GM23338 (cell line): Measurements from ENCODE around the gene HPD. TPM values are rescaled to one million over a fixed set of nuclear protein-coding genes. Genes with fewer than 3 reads are reported as not detected.

Experiments used
- ATAC-seq: fragments of 200-7000 bp; cut with Tn5 transposase; 3 replicates; pipeline ENCODE4 v1.9.1; 2020
- DNase-seq: peaks from one replicate; pipeline ENCODE4 v3.0.0-alpha.2; 2015; ENCODE audit warnings: low spot score
- H2AFZ ChIP-seq: fragments of 200-600 bp; sonication (generic); 2 replicates; pipeline ENCODE4 v1.8.0; 2016; ENCODE audit warnings: antibody characterized with exemption, mild to moderate bottlenecking, moderate library complexity
- H3F3A ChIP-seq: fragments of 200-600 bp; sonication (generic); replicated peaks from 2 replicates; pipeline ENCODE4 v1.8.0; 2017; ENCODE audit warnings: antibody characterized with exemption, mixed run types, low read depth
- H3K27ac ChIP-seq: fragments of 200-600 bp; sonication (generic); 2 replicates; pipeline ENCODE4 v1.6.1; 2016; ENCODE audit warnings: low read depth
- H3K27me3 ChIP-seq: fragments of 200-600 bp; sonication (generic); 2 replicates; pipeline ENCODE4 v1.8.0; 2016; ENCODE audit warnings: mild to moderate bottlenecking, mixed run types, moderate library complexity; ENCODE audit not compliant: insufficient read depth
- H3K36me3 ChIP-seq: fragments of 200-600 bp; sonication (generic); 2 replicates; pipeline ENCODE4 v1.8.0; 2016; ENCODE audit warnings: mild to moderate bottlenecking; ENCODE audit not compliant: insufficient read depth
- H3K4me1 ChIP-seq: fragments of 200-600 bp; sonication (generic); 2 replicates; pipeline ENCODE4 v1.8.0; 2016; ENCODE audit warnings: mild to moderate bottlenecking, moderate library complexity; ENCODE audit not compliant: insufficient read depth
- H3K4me2 ChIP-seq: fragments of 200-600 bp; sonication (generic); 2 replicates; pipeline ENCODE4 v1.7.1; 2017; ENCODE audit warnings: mixed run types
- H3K4me3 ChIP-seq: fragments of 200-600 bp; sonication (generic); 2 replicates; pipeline ENCODE4 v1.6.1; 2016; ENCODE audit warnings: mixed run types
- H3K79me2 ChIP-seq: fragments of 200-600 bp; sonication (generic); replicated peaks from 2 replicates; pipeline ENCODE4 v1.8.0; 2017; ENCODE audit warnings: mild to moderate bottlenecking; ENCODE audit not compliant: insufficient read depth
- H3K9me2 ChIP-seq: fragments of 200-600 bp; sonication (generic); 2 replicates; pipeline ENCODE4 v1.8.0; 2017; ENCODE audit not compliant: insufficient read depth
- H4K20me1 ChIP-seq: fragments of 200-600 bp; sonication (generic); replicated peaks from 2 replicates; pipeline ENCODE4 v1.8.0; 2017; ENCODE audit warnings: mild to moderate bottlenecking; ENCODE audit not compliant: insufficient read depth
- H3K27ac Mint-ChIP-seq: 2 replicates; pipeline ENCODE4 v1.8.0; 2020; ENCODE audit warnings: inconsistent platforms, mild to moderate bottlenecking, moderate library complexity, mixed read lengths
- H3K27me3 Mint-ChIP-seq: 3 replicates; pipeline ENCODE4 v1.8.0; 2022; ENCODE audit warnings: low read depth, mild to moderate bottlenecking, moderate library complexity, mixed read lengths, inconsistent platforms; ENCODE audit not compliant: insufficient read depth, poor library complexity
- H3K36me3 Mint-ChIP-seq: 3 replicates; pipeline ENCODE4 v1.8.0; 2021; ENCODE audit warnings: low read depth, mild to moderate bottlenecking, inconsistent platforms, moderate library complexity, mixed read lengths
- H3K4me1 Mint-ChIP-seq: 3 replicates; pipeline ENCODE4 v1.8.0; 2020; ENCODE audit warnings: mild to moderate bottlenecking, inconsistent platforms, mixed read lengths
- H3K4me3 Mint-ChIP-seq: 3 replicates; pipeline ENCODE4 v1.8.0; 2021; ENCODE audit warnings: moderate library complexity, mild to moderate bottlenecking, inconsistent platforms, mixed read lengths
- H3K9me3 Mint-ChIP-seq: 3 replicates; pipeline ENCODE4 v1.8.0; 2020; ENCODE audit warnings: moderate library complexity, mild to moderate bottlenecking, inconsistent platforms, mixed read lengths
- CREB1 ChIP-seq: fragments of 250-450 bp; sonication (Bioruptor Pico); IDR thresholded peaks from 2 replicates; pipeline ENCODE4 v1.5.0; 2020; ENCODE audit warnings: low read depth, mild to moderate bottlenecking, moderate library complexity
- ETS1 ChIP-seq: IDR thresholded peaks from 2 replicates; pipeline ENCODE4 v1.6.1; 2016; ENCODE audit warnings: antibody characterized with exemption
- EZH2 ChIP-seq: fragments of 200-600 bp; sonication (generic); IDR thresholded peaks from one replicate; pipeline ENCODE4 v1.8.0; 2017; ENCODE audit warnings: antibody characterized with exemption, mild to moderate bottlenecking, low read depth; ENCODE audit not compliant: unreplicated experiment
- JUNB ChIP-seq: IDR thresholded peaks from one replicate; pipeline ENCODE4 v1.6.1; 2016; ENCODE audit warnings: antibody characterized with exemption; ENCODE audit not compliant: unreplicated experiment
- NANOG ChIP-seq: IDR thresholded peaks from 2 replicates; pipeline ENCODE4 v1.6.1; 2016; ENCODE audit warnings: antibody characterized with exemption, borderline replicate concordance
- POLR2AphosphoS5 ChIP-seq: IDR thresholded peaks from 2 replicates; pipeline ENCODE4 v1.6.1; 2016; ENCODE audit warnings: antibody characterized with exemption, low read depth
- REST ChIP-seq: IDR thresholded peaks from one replicate; pipeline ENCODE4 v1.6.1; 2018; ENCODE audit warnings: antibody characterized with exemption; ENCODE audit not compliant: unreplicated experiment
- STAT1 ChIP-seq: IDR thresholded peaks from one replicate; pipeline ENCODE4 v1.6.1; 2016; ENCODE audit warnings: antibody characterized with exemption; ENCODE audit not compliant: unreplicated experiment
- ZNF114 ChIP-seq: fragments of 250-450 bp; sonication (Bioruptor Pico); IDR thresholded peaks from 2 replicates; pipeline ENCODE4 v1.5.0; 2020; ENCODE audit warnings: mild to moderate bottlenecking, moderate library complexity
- ZNF331 ChIP-seq: fragments of 250-450 bp; sonication (Bioruptor Pico); IDR thresholded peaks from 2 replicates; pipeline ENCODE4 v1.5.0; 2020; ENCODE audit warnings: low read depth, mild to moderate bottlenecking, moderate library complexity
- polyA plus RNA-seq: library from polyadenylated mRNA; unstranded; fragments of >200 nt; fragmentation: Nextera tagmentation; extraction: Ambion mirVana; gene quantifications from 2 replicates; pipeline ENCODE4 v1.2.1, GENCODE V29; 2016
- total RNA-seq: library from RNA; depleted of rRNA; stranded (reverse); fragments of >200 nt; shearing (Covaris generic); gene quantifications from 2 replicates; pipeline ENCODE4 v1.2.3, GENCODE V29; 2014

The HPD gene
- total and polyA plus RNA-seq, 2 experiments from 2014 or later, result not detected

- TF ChIP-seq POLR2AphosphoS5, result no peak
- TF ChIP-seq JUNB, result no peak
- TF ChIP-seq ETS1, result no peak
- no peak for TF ChIP-seq STAT1
- TF ChIP-seq EZH2, result no peak
- no peak for TF ChIP-seq REST
- TF ChIP-seq NANOG, result no peak
- no peak for TF ChIP-seq CREB1 (CRISPR knock-in tag)
Measured at GRCh38 chr12:121808623-121809022, 50.0 kb downstream of the HPD start (continued).

- peaks cover 36% of the 10 kb centered on the region for H3K4me1 Mint-ChIP-seq
- Histone ChIP-seq H3K4me2 (peak overlapping the region; percentile 98; the same call in 1 of the 2 replicates), H3K36me3 (no peaks in the 10 kb centered on the region), H3K79me2 (peaks cover 58% of the 10 kb centered on the region), H3F3A (peaks cover 4% of the 10 kb centered on the region), H3K4me3 (0 out of 2 replicates have a peak overlapping the region, but pooled peaks have one; percentile 86), H3K4me1 (peaks cover 34% of the 10 kb centered on the region), H3K27me3 (no peaks in the 10 kb centered on the region), H3K27ac (no peak overlapping the region), H2AFZ (no peak overlapping the region), H4K20me1 (peaks cover 6% of the 10 kb centered on the region; the same call in 1 of the 2 replicates), H3K9me2 (no peaks in the 10 kb centered on the region)
- no peaks in the 10 kb centered on the region; the same call in 2 of the 3 replicates for H3K9me3 Mint-ChIP-seq
- peak overlapping the region; percentile 89; the same call in 2 of the 3 replicates for H3K4me3 Mint-ChIP-seq
- peaks cover 24% of the 10 kb centered on the region for H3K27me3 Mint-ChIP-seq
- no peak overlapping the region for H3K27ac Mint-ChIP-seq
- TF ChIP-seq ZNF114 (no peak), ZNF331 (no peak), ETS1 (no peak), JUNB (no peak), NANOG (no peak)
- peaks cover 42% of the 10 kb centered on the region for H3K36me3 Mint-ChIP-seq
- ATAC-seq, result no peak
- no peak for DNase-seq
Measured at GRCh38 chr12:121807642-121808347, 50.9 kb downstream of the HPD start.
